Right lobe of liver (tissue), 4 donors: ENCODE measurements around the gene CEP112.

Experiments
- CTCF ChIP-seq, 4 donors: fragments of 200-600 bp in 3 of 4; fragments of 450-650 bp in 1 of 4; IDR thresholded peaks; one replicate each; pipeline versions ENCODE4 v1.5.1 to v1.8.0; 2016 to 2022; ENCODE audit warnings: antibody characterized with exemption in 4 of 4, mild to moderate bottlenecking in 2 of 4
- POLR2A ChIP-seq: fragments of 450-650 bp; IDR thresholded peaks from one replicate; pipeline ENCODE4 v1.6.1; 2017; ENCODE audit warnings: antibody characterized with exemption, mild to moderate bottlenecking
- donor health status: DM: no; HTN: no; CAD: no.
- donor health status: DM: no; HTN: no; CAD: no.
- donor health status: DM: no; HTN: yes; CAD: no.

- TF ChIP-seq CTCF (IDR thresholded peaks at IDR 0.05) = no peak
- no peak for TF ChIP-seq POLR2A
Observed at GRCh38 chr17:65741710-65742109, 450.2 kb downstream of the CEP112 start.
